GM23248 (cell line): ENCODE data around the gene SGK1. TPM values are rescaled to one million over a fixed set of nuclear protein-coding genes. Genes with fewer than 3 reads are reported as not detected.

Experiments
- DNase-seq: peaks from one replicate; pipeline ENCODE4 v3.0.0-alpha.2; 2015
- H2AFZ ChIP-seq: fragments of 200-600 bp; sonication (generic); 2 replicates; pipeline ENCODE4 v1.6.1; 2016; ENCODE audit warnings: antibody characterized with exemption
- H3F3A ChIP-seq: fragments of 200-600 bp; sonication (generic); 2 replicates; pipeline ENCODE4 v1.6.1; 2016; ENCODE audit warnings: mild to moderate bottlenecking, antibody characterized with exemption, mixed run types; ENCODE audit not compliant: insufficient read depth
- H3K27ac ChIP-seq: fragments of 200-600 bp; sonication (generic); 2 replicates; pipeline ENCODE4 v1.5.1; 2016; ENCODE audit warnings: mild to moderate bottlenecking
- H3K27me3 ChIP-seq: fragments of 200-600 bp; sonication (generic); replicated peaks from 2 replicates; pipeline ENCODE4 v1.6.1; 2016; ENCODE audit warnings: mild to moderate bottlenecking; ENCODE audit not compliant: insufficient read depth
- H3K36me3 ChIP-seq: fragments of 200-600 bp; sonication (generic); 2 replicates; pipeline ENCODE4 v1.6.1; 2016; ENCODE audit warnings: low read depth, mild to moderate bottlenecking
- H3K4me1 ChIP-seq: fragments of 200-600 bp; sonication (generic); 2 replicates; pipeline ENCODE4 v1.6.1; 2016; ENCODE audit warnings: mild to moderate bottlenecking; ENCODE audit not compliant: insufficient read depth
- H3K4me2 ChIP-seq: fragments of 200-600 bp; sonication (generic); one replicate; pipeline ENCODE4 v1.6.1; 2016; ENCODE audit warnings: mild to moderate bottlenecking; ENCODE audit not compliant: unreplicated experiment
- H3K4me3 ChIP-seq: fragments of 200-600 bp; sonication (generic); 2 replicates; pipeline ENCODE4 v1.5.1; 2016; ENCODE audit warnings: mild to moderate bottlenecking
- H3K79me2 ChIP-seq: fragments of 200-600 bp; sonication (generic); 2 replicates; pipeline ENCODE4 v1.6.1; 2016; ENCODE audit warnings: mild to moderate bottlenecking; ENCODE audit not compliant: insufficient read depth
- H3K9ac ChIP-seq: fragments of 200-600 bp; sonication (generic); 2 replicates; pipeline ENCODE4 v1.6.1; 2016; ENCODE audit warnings: mild to moderate bottlenecking
- H3K9me2 ChIP-seq: fragments of 200-600 bp; sonication (generic); 2 replicates; pipeline ENCODE4 v1.6.1; 2016; ENCODE audit warnings: mixed run types, mild to moderate bottlenecking, moderate library complexity; ENCODE audit not compliant: insufficient read depth
- H3K9me3 ChIP-seq: fragments of 200-600 bp; sonication (generic); one replicate; pipeline ENCODE4 v1.6.1; 2017; ENCODE audit warnings: low read depth
- H4K20me1 ChIP-seq: fragments of 200-600 bp; sonication (generic); 2 replicates; pipeline ENCODE4 v1.6.0; 2016; ENCODE audit not compliant: insufficient read depth
- EZH2 ChIP-seq: fragments of 200-600 bp; sonication (generic); IDR thresholded peaks from 2 replicates; pipeline ENCODE4 v1.6.1; 2018; ENCODE audit warnings: antibody characterized with exemption, mild to moderate bottlenecking; ENCODE audit not compliant: insufficient read depth, poor library complexity, severe bottlenecking
- EZH2phosphoT487 ChIP-seq: fragments of 200-600 bp; sonication (generic); IDR thresholded peaks from 2 replicates; pipeline ENCODE4 v1.6.1; 2018; ENCODE audit warnings: antibody characterized with exemption, moderate library complexity, mild to moderate bottlenecking, low read depth; ENCODE audit not compliant: insufficient read depth
- WGBS, 2 experiments: methylation state at CpG; one replicate each; pipeline ENCODE4 v1.1.6; 2015 to 2017; ENCODE audit warnings: low lambda C conversion rate in 2 of 2, low coverage in 1 of 2; ENCODE audit errors: missing lambda C conversion rate in 2 of 2; 5-methylcytosine and 5-hydroxymethylcytosine counted together
- in situ Hi-C: fragments of 300-500 bp; cut with MboI; formaldehyde crosslinking; loops from 2 replicates; pipeline ENCODE4 v1.15.0; 2020
- polyA plus RNA-seq: library from polyadenylated mRNA; unstranded; fragments of >200 nt; fragmentation: Nextera tagmentation; extraction: Ambion mirVana; gene quantifications from 2 replicates; pipeline ENCODE4 v1.2.1, GENCODE V29; 2016
- total RNA-seq: library from RNA; depleted of rRNA; stranded (reverse); fragments of >200 nt; shearing (Covaris generic); gene quantifications from 2 replicates; pipeline ENCODE4 v1.2.3, GENCODE V29; 2014

SGK1 gene
- total and polyA plus RNA-seq, 2 experiments from 2014 or later: 134 to 228 TPM

DNA sequence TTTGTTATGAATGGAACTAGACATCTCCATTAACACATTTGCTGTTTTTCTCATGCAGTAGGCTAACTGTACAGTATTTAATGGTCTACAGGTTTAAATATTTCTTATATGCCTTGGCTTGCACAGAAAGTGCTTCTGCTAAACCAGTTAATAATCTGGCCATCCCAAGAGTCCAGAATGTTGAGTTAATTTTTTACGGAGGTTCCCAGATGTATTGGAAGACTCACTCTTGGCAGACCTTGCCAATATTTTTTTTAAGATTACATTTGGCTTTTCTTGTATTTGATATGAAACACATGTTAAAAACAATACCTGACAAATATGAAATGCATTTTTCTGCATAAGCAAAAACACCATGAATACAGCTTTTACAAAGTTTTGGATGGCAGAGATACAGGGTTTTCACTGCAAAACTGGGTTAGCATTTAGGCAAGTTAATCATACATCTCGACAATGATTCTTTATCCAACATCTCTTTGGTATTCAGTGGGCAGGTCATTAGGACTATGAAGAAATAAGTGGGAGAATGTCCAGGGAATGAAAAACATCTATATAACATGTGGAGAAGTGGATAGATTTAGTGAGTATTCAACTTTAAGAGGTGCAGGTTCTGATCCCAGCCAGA, 94.0 kb downstream of the SGK1 start:
- H4K20me1 ChIP-seq: no peaks in the 10 kb centered on the region
- peak; percentile 71 for DNase-seq

DNA sequence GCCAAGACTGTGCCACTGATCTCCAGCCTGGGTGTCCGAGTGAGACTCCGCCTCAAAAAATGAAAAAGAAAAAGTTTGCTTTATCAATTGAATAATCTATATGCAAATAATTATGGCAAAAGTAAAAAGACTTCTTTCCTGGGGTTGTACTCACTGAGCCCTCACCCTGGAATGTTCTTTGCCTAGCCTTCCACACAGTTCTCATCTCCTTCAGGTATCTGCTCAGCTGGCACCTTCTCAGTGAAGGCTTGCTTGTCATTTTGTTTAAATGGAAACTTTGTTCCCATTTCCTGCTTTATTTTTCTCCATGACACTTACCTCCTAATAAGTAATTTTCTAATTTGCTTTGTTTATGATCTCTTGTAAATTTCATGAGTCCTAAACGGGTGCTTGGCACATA, 96.7 kb downstream of the SGK1 start:
- Histone ChIP-seq H3K27me3 (no peaks in the 10 kb centered on the region), H2AFZ (no peak overlapping the region), H3K4me2 (no peak overlapping the region), H3K36me3 (no peaks in the 10 kb centered on the region), H3F3A (peaks cover 32% of the 10 kb centered on the region), H3K9me3 (no peaks in the 10 kb centered on the region), H3K9me2 (peaks cover 3% of the 10 kb centered on the region; the same call in 1 of the 2 replicates), H3K4me3 (no peak overlapping the region), H3K9ac (no peak overlapping the region), H3K79me2 (no peaks in the 10 kb centered on the region), H3K4me1 (peaks cover 29% of the 10 kb centered on the region), H4K20me1 (no peaks in the 10 kb centered on the region), H3K27ac (no peak overlapping the region)
- 94 to 99% methylated on average over 3 of the region's 3 CpGs for WGBS, 2 experiments
- TF ChIP-seq EZH2: no peak
- in situ Hi-C loops: no loop called here
- no peak for DNase-seq

More for the DNA sequence above, 94.0 kb downstream of the SGK1 start:
- Histone ChIP-seq H3K9me2 (no peaks in the 10 kb centered on the region), H3K9me3 (no peaks in the 10 kb centered on the region), H3K27ac (no peak overlapping the region), H3K4me2 (peak overlapping the region; percentile 13), H3K4me3 (no peak overlapping the region), H3K9ac (no peak overlapping the region), H3K36me3 (no peaks in the 10 kb centered on the region), H3F3A (peaks cover 15% of the 10 kb centered on the region; the same call in 1 of the 2 replicates), H2AFZ (no peak overlapping the region), H3K79me2 (no peaks in the 10 kb centered on the region), H3K27me3 (no peaks in the 10 kb centered on the region), H3K4me1 (peaks cover 11% of the 10 kb centered on the region)
- TF ChIP-seq EZH2 (no peak), EZH2phosphoT487 (no peak)
- in situ Hi-C loops: no loop called here
- 13 to 15% methylated on average over 2 of the region's 2 CpGs for WGBS, 2 experiments

DNA sequence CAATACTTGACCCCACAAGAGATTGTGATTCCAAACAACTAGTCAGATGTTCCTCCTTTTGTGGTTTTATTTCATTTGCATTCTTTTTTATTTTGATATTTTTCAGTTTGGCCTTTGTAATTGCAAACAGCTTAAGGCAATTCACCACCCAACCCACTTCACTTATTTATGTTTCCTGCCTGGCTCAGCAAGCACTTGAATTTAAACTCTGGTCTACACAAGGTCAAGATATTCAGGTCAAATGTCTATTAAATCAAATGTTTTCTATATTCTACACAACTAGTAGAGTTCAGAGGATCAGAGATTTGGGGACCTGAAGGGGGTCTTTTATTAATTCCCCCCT, 100.1 kb downstream of the SGK1 start:
- Histone ChIP-seq H3K4me3 (no peak overlapping the region), H3K79me2 (no peaks in the 10 kb centered on the region), H3K9me2 (peaks cover 3% of the 10 kb centered on the region; the same call in 1 of the 2 replicates), H3K36me3 (no peaks in the 10 kb centered on the region), H3K27ac (peak overlapping the region; percentile 29; the same call in 1 of the 2 replicates), H4K20me1 (no peaks in the 10 kb centered on the region), H3K9ac (no peak overlapping the region), H3K9me3 (no peaks in the 10 kb centered on the region), H2AFZ (no peak overlapping the region), H3K4me2 (no peak overlapping the region), H3K27me3 (no peaks in the 10 kb centered on the region), H3K4me1 (peaks cover 20% of the 10 kb centered on the region), H3F3A (peaks cover 23% of the 10 kb centered on the region)
- in situ Hi-C loops: no loop called here
- DNase-seq: peak; percentile 8
- TF ChIP-seq EZH2phosphoT487 (no peak), EZH2 (no peak)

DNA sequence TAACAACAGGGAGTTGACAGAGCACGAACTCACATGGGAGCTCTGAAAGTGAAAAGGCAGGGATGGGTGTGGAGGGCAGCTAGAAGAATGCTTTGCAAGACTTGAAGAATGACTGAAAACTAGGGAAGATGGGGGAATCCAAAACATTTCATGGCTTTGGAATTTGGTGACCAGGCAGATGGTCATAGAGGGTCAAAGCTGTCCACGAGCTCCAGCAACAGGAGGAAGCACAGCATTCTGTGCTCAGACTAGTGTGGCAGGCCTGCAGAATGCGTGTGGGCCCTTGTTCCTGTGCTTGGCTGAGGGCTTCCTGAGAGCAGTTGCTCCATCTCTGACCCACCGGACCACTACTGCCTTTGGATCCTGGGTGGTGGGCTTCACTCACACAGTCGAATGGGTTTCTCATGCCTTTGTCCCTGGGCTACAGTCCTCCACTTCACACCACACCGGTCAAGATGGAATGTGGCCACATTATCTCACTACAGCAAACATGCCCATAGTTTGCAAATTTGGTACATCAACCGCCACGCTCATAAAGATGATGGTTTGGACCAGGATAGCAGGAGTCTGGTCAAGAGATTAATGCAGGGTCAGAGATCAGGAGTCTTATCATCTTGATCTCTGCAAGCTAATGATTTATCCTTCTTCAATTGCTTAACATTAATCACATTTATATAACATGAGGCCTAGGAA, 100.7 kb downstream of the SGK1 start:
- Histone ChIP-seq H3K36me3 (no peaks in the 10 kb centered on the region), H3K27ac (peak overlapping the region; percentile 29), H2AFZ (peak overlapping the region; percentile 33; the same call in 1 of the 2 replicates), H4K20me1 (no peaks in the 10 kb centered on the region), H3K9me2 (peaks cover 3% of the 10 kb centered on the region; the same call in 1 of the 2 replicates), H3K79me2 (no peaks in the 10 kb centered on the region), H3K4me2 (no peak overlapping the region), H3K9me3 (no peaks in the 10 kb centered on the region), H3F3A (peaks cover 21% of the 10 kb centered on the region), H3K9ac (no peak overlapping the region), H3K27me3 (no peaks in the 10 kb centered on the region), H3K4me3 (no peak overlapping the region), H3K4me1 (peaks cover 20% of the 10 kb centered on the region)
- TF ChIP-seq EZH2 (no peak), EZH2phosphoT487 (no peak)
- WGBS, 2 experiments: 82 to 83% methylated on average over 8 of the region's 8 CpGs
- in situ Hi-C loops: no loop called here
- peak; percentile 69 for DNase-seq
